ENCODE data around the gene DLG2.
A peak's percentile ranks its signal among the peaks of the same experiment; 100 is the strongest.

The DLG2 gene

DNA sequence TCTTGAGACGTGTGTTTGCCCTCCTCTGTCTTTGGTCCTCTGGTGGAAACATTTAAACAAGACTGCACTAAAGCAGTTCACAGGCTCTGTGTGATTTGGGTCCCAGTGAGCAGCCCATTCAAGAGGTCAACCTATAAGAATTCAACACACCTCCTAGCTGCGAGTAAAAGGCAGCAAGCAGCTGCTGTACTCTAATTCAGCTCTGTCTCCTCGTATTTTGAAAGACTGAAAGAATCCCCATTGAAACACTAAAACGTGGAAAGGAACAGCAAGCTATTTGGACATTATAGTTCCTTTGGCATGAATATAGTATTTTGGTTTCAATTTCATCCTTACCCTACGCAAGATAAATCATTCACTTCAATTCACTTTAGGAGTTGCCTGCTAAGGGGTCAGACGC, 1046.7 kb downstream of the DLG2 start:
- TF ChIP-seq, protein P1, sequence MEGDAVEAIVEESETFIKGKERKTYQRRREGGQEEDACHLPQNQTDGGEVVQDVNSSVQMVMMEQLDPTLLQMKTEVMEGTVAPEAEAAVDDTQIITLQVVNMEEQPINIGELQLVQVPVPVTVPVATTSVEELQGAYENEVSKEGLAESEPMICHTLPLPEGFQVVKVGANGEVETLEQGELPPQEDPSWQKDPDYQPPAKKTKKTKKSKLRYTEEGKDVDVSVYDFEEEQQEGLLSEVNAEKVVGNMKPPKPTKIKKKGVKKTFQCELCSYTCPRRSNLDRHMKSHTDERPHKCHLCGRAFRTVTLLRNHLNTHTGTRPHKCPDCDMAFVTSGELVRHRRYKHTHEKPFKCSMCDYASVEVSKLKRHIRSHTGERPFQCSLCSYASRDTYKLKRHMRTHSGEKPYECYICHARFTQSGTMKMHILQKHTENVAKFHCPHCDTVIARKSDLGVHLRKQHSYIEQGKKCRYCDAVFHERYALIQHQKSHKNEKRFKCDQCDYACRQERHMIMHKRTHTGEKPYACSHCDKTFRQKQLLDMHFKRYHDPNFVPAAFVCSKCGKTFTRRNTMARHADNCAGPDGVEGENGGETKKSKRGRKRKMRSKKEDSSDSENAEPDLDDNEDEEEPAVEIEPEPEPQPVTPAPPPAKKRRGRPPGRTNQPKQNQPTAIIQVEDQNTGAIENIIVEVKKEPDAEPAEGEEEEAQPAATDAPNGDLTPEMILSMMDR (IDR thresholded peaks at IDR 0.05; ENCODE audit: insufficient read depth, low read depth, low read length, missing control alignments) = no peak
- H3K4me3 ChIP-seq (ENCODE audit: low read length) = no peak overlapping the region
- DNase-seq (ENCODE audit: low read depth) = no peak

DNA sequence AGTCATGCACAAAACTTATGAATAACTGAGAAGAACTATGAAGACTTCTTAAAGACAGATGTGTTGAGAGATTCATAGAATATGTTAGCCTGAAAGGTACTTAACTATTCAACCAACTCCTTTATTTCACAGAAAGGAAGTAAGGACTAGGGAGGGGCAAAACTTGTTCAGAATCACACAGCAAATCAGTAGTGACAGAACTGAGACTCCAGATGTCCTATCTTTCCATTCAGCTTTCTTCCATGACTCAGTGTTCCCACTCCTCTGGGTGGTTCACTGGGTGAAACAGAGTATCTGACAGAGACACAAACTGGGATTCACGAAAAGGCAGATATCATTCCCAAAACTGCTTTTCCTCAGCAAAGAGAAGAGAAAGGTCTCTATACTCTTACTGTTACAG, 1053.3 kb downstream of the DLG2 start:
- H3K4me3 ChIP-seq (ENCODE audit: low read length) = no peak overlapping the region
- peak; percentile 3 for DNase-seq (ENCODE audit: low read depth)
- TF ChIP-seq, protein P1 (IDR thresholded peaks at IDR 0.05; ENCODE audit: insufficient read depth, low read depth, low read length, missing control alignments) = no peak

DNA sequence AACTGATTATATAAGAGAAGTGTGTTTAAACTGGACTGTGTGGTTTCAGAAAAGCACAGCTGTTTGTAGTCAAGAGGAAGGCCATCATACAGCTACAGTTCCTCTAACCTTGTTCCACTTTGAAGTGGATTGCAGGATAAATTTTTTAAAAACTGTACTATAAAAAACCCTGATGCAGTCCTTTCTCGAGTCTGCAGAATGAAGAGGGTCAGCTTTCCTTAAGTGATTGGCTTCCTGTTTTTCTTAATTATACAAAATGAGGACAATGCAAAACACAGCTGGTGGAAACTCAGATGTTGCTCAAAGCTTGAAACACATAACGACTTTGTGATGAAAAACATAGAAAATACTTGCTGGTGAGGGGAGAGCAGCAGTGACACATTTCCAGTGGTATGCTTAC, 1060.5 kb downstream of the DLG2 start:
- TF ChIP-seq, protein P1 (IDR thresholded peaks at IDR 0.05; ENCODE audit: insufficient read depth, low read depth, low read length, missing control alignments) = no peak
- no peak overlapping the region for H3K4me3 ChIP-seq (ENCODE audit: low read length)
- no peak for DNase-seq (ENCODE audit: low read depth)

DNA sequence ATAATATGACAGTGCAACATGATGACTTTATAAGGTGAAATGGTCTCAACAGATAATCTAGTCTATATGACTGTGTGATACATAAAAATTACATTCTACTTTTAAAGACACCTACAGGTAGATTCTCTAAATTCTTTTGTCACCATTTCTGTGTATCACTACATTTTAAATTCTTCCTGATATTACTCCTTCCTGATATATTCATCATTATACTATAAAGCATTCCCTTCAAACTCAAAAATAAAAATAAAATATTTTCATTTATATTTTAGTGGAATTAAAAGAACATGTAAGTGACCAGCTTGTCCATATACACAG, 1062.3 kb downstream of the DLG2 start:
- TF ChIP-seq, protein P1 (IDR thresholded peaks at IDR 0.05; ENCODE audit: insufficient read depth, low read depth, low read length, missing control alignments) = no peak
- no peak for DNase-seq (ENCODE audit: low read depth)
- H3K4me3 ChIP-seq (ENCODE audit: low read length) = no peak overlapping the region

DNA sequence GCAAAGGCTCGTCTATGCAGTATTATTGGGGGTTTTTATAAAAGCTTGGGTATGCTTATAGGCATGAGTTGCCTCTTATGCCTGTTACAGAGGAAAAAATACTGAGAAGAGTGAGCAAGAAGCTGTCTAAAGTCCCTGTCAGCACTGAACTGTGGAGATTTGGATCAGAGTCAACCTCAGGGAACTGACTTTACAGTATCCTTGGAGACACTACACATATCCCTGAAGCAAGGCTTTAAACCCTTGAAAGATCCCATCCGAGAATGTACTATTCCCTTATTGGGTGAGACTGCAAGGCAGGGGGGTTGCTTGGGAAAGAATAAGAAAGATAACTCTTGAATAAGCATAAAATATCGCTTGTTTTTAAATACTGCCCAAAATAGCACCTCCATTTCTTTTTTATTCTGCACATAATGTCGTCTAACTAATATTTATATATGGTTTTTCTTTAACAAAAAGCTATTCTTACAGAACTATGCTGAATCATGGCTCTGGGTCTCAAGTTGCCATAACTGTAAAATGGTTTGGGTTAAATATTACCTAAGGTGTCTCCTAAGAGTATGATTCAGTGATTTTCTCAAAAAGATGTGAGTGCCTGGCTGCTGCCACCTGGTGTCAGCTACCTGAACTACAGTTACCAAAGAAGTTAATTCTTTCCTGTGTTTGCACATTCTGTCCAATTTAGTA, 1062.8 kb downstream of the DLG2 start:
- no peak overlapping the region for H3K4me3 ChIP-seq (ENCODE audit: low read length)
- TF ChIP-seq, protein P1 (IDR thresholded peaks at IDR 0.05; ENCODE audit: insufficient read depth, low read depth, low read length, missing control alignments) = peak; percentile 90
- DNase-seq (ENCODE audit: low read depth) = peak; percentile 60

DNA sequence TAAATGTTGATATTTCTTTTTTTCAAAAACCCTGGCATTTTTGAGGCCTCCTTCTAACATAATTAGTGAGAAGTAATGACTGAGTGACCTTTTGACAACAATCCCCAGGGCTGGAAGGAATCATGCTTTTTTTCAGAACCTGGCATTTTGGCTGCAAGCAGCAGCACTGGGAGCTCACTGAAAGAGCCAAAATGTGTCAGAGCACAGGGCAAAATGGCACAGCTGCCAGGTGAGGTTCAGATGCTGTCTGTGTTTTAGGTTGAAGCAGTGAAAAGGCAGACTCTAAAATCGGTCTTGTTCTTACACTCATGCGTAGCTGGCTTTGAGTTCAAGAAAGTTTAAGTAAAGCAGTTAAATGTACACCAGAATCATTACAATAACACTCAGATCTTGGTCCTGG, 1063.8 kb downstream of the DLG2 start:
- DNase-seq (ENCODE audit: low read depth) = no peak
- no peak overlapping the region for H3K4me3 ChIP-seq (ENCODE audit: low read length)
- TF ChIP-seq, protein P1 (IDR thresholded peaks at IDR 0.05; ENCODE audit: insufficient read depth, low read depth, low read length, missing control alignments) = no peak

DNA sequence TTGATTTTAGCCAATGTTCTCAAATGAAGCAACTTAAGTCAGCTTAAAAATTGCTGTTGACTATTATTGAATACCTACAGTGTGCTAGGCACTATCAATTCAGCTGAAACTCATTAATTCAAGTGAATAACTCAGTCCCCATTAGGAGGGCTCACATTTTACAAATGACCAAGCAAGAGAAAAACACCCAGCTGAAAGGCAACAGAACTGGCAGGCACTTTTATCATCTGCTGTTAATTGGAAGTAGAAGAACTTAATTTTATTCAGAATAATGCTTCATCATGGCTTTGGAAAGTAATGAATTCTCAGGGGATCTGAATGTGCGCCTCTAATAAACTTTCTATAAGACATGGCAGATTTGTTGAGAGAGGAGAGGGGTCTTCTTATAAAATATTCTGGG, 1066.9 kb downstream of the DLG2 start:
- DNase-seq (ENCODE audit: low read depth) = no peak
- no peak overlapping the region for H3K4me3 ChIP-seq (ENCODE audit: low read length)
- TF ChIP-seq, protein P1 (IDR thresholded peaks at IDR 0.05; ENCODE audit: insufficient read depth, low read depth, low read length, missing control alignments) = no peak

Data from epithelial cell of esophagus (primary cell).